Progenitor cell of endocrine pancreas (in vitro differentiated cells): Measurements from ENCODE around the gene SLX4. TPM values are rescaled to one million over a fixed set of nuclear protein-coding genes. Genes with fewer than 3 reads are reported as not detected.

Source experiments
- DNase-seq: peaks from one replicate; pipeline ENCODE4 v3.0.0; 2021; ENCODE audit warnings: low spot score; ENCODE audit not compliant: unreplicated experiment
- H3K27ac Mint-ChIP-seq: 2 replicates; pipeline ENCODE4 v1.8.0; 2021; ENCODE audit warnings: mild to moderate bottlenecking, moderate library complexity, mixed read lengths
- H3K27me3 Mint-ChIP-seq: 2 replicates; pipeline ENCODE4 v1.8.0; 2021; ENCODE audit warnings: mixed read lengths
- H3K36me3 Mint-ChIP-seq: 2 replicates; pipeline ENCODE4 v1.8.0; 2022; ENCODE audit warnings: mixed read lengths; ENCODE audit not compliant: insufficient read depth
- H3K4me1 Mint-ChIP-seq: 2 replicates; pipeline ENCODE4 v1.8.0; 2021; ENCODE audit warnings: low read depth, mixed read lengths
- H3K4me3 Mint-ChIP-seq: 2 replicates; pipeline ENCODE4 v1.8.0; 2021; ENCODE audit warnings: low read depth, mild to moderate bottlenecking, moderate library complexity, mixed read lengths
- H3K9me3 Mint-ChIP-seq: 2 replicates; pipeline ENCODE4 v1.8.0; 2021; ENCODE audit warnings: low read depth, mixed read lengths
- total RNA-seq: library from RNA; stranded (reverse); gene quantifications from 2 replicates; pipeline ENCODE4 v1.2.1, GENCODE V29; 2021
- TF ChIP-seq, protein P1 (sequence below): fragments of 200-600 bp; sonication (generic); IDR thresholded peaks from one replicate; pipeline ENCODE4 v1.5.0; 2021; ENCODE audit warnings: antibody characterized with exemption, mild to moderate bottlenecking; ENCODE audit not compliant: unreplicated experiment

Gene SLX4
- total RNA-seq, 1 donor from 2014 or later: 14.0 TPM

DNA sequence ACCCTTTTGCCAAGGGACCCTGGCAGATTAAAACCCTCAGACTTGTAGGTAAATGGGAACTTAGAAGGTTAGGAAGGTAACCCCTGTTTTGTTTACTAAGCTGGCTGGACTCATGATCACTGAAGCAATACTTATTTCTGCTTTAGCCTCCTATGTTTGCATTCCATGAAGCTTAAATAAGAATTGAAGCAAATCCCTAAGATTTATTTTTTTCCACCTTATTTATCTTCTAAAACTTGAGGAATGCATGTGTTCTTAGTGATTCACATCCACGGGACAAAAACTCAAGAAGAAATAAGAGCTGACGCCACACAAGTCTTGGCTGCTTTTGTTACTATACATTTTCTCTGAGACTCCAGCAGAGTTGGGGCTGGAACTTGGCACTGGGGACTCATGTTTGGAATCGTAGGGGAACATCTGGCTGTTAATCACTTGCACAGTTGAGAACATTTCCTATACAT, 75.1 kb downstream of the SLX4 start:
- H3K36me3 Mint-ChIP-seq: peaks cover 34% of the 10 kb centered on the region
- TF ChIP-seq, protein P1, sequence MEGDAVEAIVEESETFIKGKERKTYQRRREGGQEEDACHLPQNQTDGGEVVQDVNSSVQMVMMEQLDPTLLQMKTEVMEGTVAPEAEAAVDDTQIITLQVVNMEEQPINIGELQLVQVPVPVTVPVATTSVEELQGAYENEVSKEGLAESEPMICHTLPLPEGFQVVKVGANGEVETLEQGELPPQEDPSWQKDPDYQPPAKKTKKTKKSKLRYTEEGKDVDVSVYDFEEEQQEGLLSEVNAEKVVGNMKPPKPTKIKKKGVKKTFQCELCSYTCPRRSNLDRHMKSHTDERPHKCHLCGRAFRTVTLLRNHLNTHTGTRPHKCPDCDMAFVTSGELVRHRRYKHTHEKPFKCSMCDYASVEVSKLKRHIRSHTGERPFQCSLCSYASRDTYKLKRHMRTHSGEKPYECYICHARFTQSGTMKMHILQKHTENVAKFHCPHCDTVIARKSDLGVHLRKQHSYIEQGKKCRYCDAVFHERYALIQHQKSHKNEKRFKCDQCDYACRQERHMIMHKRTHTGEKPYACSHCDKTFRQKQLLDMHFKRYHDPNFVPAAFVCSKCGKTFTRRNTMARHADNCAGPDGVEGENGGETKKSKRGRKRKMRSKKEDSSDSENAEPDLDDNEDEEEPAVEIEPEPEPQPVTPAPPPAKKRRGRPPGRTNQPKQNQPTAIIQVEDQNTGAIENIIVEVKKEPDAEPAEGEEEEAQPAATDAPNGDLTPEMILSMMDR: no peak
- H3K9me3 Mint-ChIP-seq: no peaks in the 10 kb centered on the region
- H3K4me1 Mint-ChIP-seq: no peaks in the 10 kb centered on the region
- DNase-seq: no peak
- H3K4me3 Mint-ChIP-seq: no peak overlapping the region
- no peak overlapping the region for H3K27ac Mint-ChIP-seq
- H3K27me3 Mint-ChIP-seq: no peaks in the 10 kb centered on the region

DNA sequence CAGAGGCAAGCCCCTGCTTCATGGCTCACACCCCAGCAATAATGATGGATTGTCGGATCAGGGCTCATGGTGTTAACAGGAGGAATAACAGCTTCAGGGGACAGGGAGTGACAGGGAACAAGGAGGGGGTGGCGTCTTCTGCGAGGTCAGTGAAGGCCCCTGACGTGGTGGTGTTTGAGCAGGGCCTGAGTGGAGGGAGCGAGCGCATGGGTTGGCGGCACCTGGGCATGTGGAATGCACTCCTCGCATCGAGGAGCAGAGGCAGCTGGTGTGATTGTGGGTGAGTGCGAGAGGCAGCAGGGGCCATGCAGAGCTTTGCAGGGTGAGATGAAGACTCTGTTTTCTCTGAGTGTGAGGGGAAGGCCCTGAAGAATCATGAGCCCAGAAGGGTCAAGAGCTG, 77.3 kb downstream of the SLX4 start:
- H3K4me3 Mint-ChIP-seq: no peak overlapping the region
- no peak for DNase-seq
- peaks cover 36% of the 10 kb centered on the region for H3K36me3 Mint-ChIP-seq
- H3K27me3 Mint-ChIP-seq: no peaks in the 10 kb centered on the region
- H3K27ac Mint-ChIP-seq: peak overlapping the region; percentile 38
- H3K4me1 Mint-ChIP-seq: no peaks in the 10 kb centered on the region
- TF ChIP-seq, protein P1: no peak
- no peaks in the 10 kb centered on the region for H3K9me3 Mint-ChIP-seq

DNA sequence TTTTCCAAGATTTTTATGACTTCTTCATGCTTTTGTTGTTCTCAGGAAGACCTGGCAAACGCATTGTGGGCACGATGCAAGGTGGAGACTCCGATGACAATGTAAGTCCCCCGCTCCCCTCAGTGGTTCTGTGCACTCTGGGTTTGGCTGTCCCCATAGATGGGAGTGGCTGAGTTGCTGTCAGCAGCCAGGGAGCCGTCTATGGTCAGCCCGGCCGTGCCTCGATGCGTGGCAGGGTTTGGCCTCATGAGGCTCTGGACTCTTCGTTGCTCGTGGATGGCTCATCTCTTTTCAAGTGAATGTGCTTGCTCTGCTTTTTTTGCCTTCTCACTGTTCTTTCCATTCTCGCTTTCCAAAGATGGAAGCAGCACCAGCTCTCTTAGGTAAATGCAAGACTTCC, 78.7 kb downstream of the SLX4 start:
- no peaks in the 10 kb centered on the region for H3K4me1 Mint-ChIP-seq
- peaks cover 48% of the 10 kb centered on the region for H3K36me3 Mint-ChIP-seq
- no peak overlapping the region for H3K27ac Mint-ChIP-seq
- H3K27me3 Mint-ChIP-seq: no peaks in the 10 kb centered on the region
- TF ChIP-seq, protein P1: no peak
- no peak overlapping the region for H3K4me3 Mint-ChIP-seq
- no peak for DNase-seq
- peaks cover 6% of the 10 kb centered on the region for H3K9me3 Mint-ChIP-seq

Other genes starting within 250 kb of the SLX4 start
- gene ZSCAN32, start 210.6 kb downstream of the SLX4 start, total RNA-seq: 19.1 and 21.3 TPM in 2 replicates
- 13.5 and 13.6 TPM in 2 replicates for gene ZNF174, start 210.4 kb downstream of the SLX4 start, total RNA-seq
- gene ZNF597, start 168.1 kb downstream of the SLX4 start, total RNA-seq: 2.0 and 2.2 TPM in 2 replicates
- gene NAA60, start 167.9 kb downstream of the SLX4 start, total RNA-seq: 66.8 and 71.3 TPM in 2 replicates
- not detected in 2 replicates for gene C16orf90, start 116.1 kb downstream of the SLX4 start, total RNA-seq
- gene CLUAP1, start 110.6 kb downstream of the SLX4 start, total RNA-seq: 38.7 and 42.4 TPM in 2 replicates
- gene NLRC3, start 34.2 kb downstream of the SLX4 start, total RNA-seq: 0.14 and 0.38 TPM in 2 replicates
- 43.6 and 49.3 TPM in 2 replicates for gene DNASE1, start 43.1 kb upstream of the SLX4 start, total RNA-seq
- gene TRAP1, start 105.9 kb upstream of the SLX4 start, total RNA-seq: 212 and 216 TPM in 2 replicates